Immature natural killer cell (primary cell): ENCODE measurements around the gene HM13. TPM values are rescaled to one million over a fixed set of nuclear protein-coding genes. Genes with fewer than 3 reads are reported as not detected.
"Not testable (repeated sequence)": the region's sequence is repeated elsewhere in the genome, so short reads cannot be mapped to it uniquely, and the experiment has no call there.

Source experiments
- DNase-seq, 3 donors: peaks; one replicate each; pipeline ENCODE4 v3.0.0; 2022; ENCODE audit warnings: mixed read lengths in 1 of 3
- H3K27ac Mint-ChIP-seq, 6 donors: one replicate each; pipeline ENCODE4 v1.8.0; 2020; ENCODE audit warnings: mixed read lengths in 6 of 6, mild to moderate bottlenecking in 5 of 6, inconsistent platforms in 4 of 6, moderate library complexity in 3 of 6
- H3K27me3 Mint-ChIP-seq, 3 donors: one replicate each; pipeline ENCODE4 v1.8.0; 2020 to 2021; ENCODE audit warnings: low read depth in 3 of 3, mild to moderate bottlenecking in 3 of 3, mixed read lengths in 3 of 3, moderate library complexity in 3 of 3, inconsistent platforms in 1 of 3
- H3K36me3 Mint-ChIP-seq, 3 donors: one replicate each; pipeline ENCODE4 v1.8.0; 2020; ENCODE audit warnings: mixed read lengths in 3 of 3, inconsistent platforms in 2 of 3, mild to moderate bottlenecking in 2 of 3
- H3K4me1 Mint-ChIP-seq, 2 donors: one replicate each; pipeline ENCODE4 v1.8.0; 2020; ENCODE audit warnings: inconsistent platforms in 2 of 2, mild to moderate bottlenecking in 2 of 2, mixed read lengths in 2 of 2, moderate library complexity in 1 of 2
- H3K4me3 Mint-ChIP-seq, 5 donors: one replicate each; pipeline ENCODE4 v1.8.0; 2020; ENCODE audit warnings: mild to moderate bottlenecking in 5 of 5, mixed read lengths in 5 of 5, inconsistent platforms in 3 of 5, moderate library complexity in 3 of 5
- H3K9me3 Mint-ChIP-seq, 6 donors: one replicate each; pipeline ENCODE4 v1.8.0; 2020; ENCODE audit warnings: mild to moderate bottlenecking in 6 of 6, mixed read lengths in 6 of 6, inconsistent platforms in 4 of 6, moderate library complexity in 3 of 6
- polyA plus RNA-seq, 3 donors: library from polyadenylated mRNA; unstranded; fragments of 300-500 nt; fragmentation: Illumina TruSeq; gene quantifications; one replicate each; pipeline ENCODE4 v1.2.3, GENCODE V29; 2021

Gene HM13
- polyA plus RNA-seq, 3 donors from 2014 or later: 112 to 167 (median 152) TPM

DNA sequence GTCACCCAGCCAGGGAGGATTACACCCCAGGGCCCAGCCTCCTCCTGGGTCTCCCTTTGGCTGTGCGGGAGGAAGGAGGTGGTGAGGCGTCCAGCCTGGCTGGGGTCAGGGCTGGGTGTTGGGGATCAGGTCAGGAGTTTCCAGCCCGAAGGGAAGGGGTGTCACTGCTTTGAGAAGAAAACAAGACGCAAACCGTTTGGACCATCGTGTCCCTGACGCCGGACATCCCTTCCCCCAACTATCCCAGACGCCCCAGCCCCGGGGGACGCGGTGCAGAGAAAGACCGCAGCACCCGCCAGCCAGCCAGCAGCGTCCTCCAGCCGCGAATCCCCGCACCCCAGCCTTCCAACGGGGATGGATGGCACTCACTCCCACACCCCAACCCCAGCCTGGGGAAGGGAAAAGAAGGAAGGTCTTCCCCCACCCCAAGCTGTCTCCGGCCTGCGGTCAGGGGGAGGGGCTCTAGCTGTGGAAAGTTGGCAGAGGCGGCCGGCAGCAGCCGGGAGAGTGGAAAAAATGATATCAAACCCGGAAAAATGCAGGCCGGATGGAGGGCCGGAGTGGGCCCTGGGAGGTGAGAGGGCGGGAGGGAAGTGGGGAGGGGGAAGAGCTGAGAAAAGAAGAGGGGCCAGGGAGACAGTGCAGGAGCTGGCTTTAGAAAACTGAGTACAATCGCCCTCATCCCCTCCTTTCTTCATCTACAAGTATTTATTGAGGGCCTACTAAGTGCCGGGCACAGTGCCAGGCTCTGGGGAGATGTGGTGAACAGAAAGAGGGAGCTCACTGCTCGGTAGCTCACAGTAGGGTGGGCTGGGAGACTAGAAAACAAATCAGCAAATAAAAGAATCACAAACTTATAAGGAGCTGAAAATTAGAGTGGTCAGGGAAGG is 28.5 kb upstream of the HM13 start:
- DNase-seq: no peak
- no peaks in the 10 kb centered on the region for H3K36me3 Mint-ChIP-seq
- H3K4me3 Mint-ChIP-seq: no peak overlapping the region
- peaks cover 0 to 2% (median 0%) of the 10 kb centered on the region in 6 donors for H3K9me3 Mint-ChIP-seq
- H3K27me3 Mint-ChIP-seq: peaks cover 12 to 17% (median 15%) of the 10 kb centered on the region in 3 donors
- peaks cover 0 to 3% of the 10 kb centered on the region in 2 donors for H3K4me1 Mint-ChIP-seq
- H3K27ac Mint-ChIP-seq: no peak overlapping the region

DNA sequence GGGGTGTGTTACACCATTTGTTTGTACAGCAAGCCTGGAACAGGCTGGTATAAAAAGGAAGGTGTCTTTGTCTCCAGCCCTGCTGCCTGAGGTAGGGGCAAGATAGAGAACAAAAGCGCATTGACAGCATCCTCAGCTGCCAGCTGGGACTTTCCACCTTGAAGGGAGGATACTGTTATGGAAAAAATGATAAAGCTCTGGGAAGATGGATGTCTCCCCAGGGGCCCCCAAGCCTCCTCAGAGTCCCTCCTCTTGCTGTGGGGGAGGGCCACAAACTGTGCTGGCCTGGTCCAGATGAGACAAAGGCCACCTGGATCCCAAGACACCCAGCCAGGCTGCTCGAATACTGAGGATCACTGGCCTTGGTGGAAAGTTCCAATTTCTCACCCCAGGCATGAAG is 26.1 kb upstream of the HM13 start:
- peaks cover 10 to 15% (median 12%) of the 10 kb centered on the region in 3 donors for H3K27me3 Mint-ChIP-seq
- peaks cover 0 to 3% of the 10 kb centered on the region in 2 donors for H3K4me1 Mint-ChIP-seq
- no peak overlapping the region for H3K4me3 Mint-ChIP-seq
- no peak overlapping the region for H3K27ac Mint-ChIP-seq
- no peaks in the 10 kb centered on the region for H3K9me3 Mint-ChIP-seq
- no peaks in the 10 kb centered on the region for H3K36me3 Mint-ChIP-seq
- no peak for DNase-seq

DNA sequence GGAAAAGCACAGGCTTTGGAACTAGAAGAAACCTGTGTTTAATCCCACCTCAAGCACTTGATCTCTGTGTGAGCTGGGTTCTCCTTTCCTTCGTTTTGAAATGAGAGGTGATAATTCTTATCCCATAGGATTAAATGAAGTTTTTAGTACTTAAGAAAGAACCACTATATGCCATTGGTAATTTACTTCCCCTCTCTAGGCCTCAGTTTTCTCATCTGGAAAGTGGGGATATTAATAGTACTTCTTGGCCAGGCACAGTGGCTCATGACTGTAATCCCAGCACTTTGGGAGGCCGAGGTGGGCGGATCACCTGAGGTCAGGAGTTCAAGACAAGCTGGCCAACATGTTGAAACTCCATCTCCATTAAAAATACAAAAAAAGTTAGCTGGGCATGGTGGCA is 25.1 kb upstream of the HM13 start:
- Mint-ChIP-seq H3K27ac (no peak overlapping the region), H3K36me3 (no peaks in the 10 kb centered on the region), H3K27me3 (peaks cover 10 to 15% (median 12%) of the 10 kb centered on the region in 3 donors), H3K4me1 (peaks cover 0 to 3% of the 10 kb centered on the region in 2 donors), H3K9me3 (no peaks in the 10 kb centered on the region), H3K4me3 (no peak overlapping the region)
- no peak for DNase-seq

DNA sequence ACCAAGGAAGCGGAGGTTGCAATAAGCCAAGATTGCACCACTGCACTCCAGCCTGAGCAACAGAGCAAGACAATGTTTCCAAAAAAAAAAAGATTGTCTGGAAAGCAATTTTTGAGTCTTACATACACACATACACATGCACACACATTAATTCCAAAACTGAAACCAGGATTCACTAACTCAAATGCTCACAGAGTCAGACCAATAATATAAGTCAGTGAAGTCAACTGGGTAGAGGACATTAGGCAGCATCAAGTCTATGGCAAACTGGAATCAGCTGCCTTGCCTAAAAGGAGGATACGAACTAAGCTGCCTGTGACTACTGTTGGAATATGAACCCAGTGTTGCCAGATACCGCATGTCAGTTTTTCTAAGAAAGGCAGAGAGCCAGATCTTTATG is 23.5 kb upstream of the HM13 start:
- H3K27ac Mint-ChIP-seq: no peak overlapping the region
- H3K4me3 Mint-ChIP-seq: no peak overlapping the region

DNA sequence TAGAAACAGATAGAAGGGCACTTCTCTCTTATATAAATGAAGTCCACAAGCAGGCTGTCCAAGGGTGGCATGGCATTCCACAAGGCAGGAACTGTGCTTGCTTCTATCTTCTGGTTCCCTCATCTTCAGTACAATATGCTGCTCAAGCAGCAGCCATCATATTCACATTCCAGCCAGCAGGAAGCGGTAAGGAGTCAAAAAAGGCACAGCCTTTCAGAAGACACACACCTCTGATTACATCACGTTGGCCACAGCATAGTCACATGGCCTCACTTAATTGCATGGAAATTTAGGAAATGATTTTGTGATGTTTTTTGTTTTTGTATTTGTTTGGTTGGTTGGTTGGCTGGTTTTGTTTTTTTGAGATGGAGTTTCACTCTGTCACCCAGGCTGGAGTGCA is 20.1 kb upstream of the HM13 start:
- Mint-ChIP-seq H3K27me3 (peaks cover 3 to 6% (median 6%) of the 10 kb centered on the region in 3 donors), H3K4me3 (no peak overlapping the region), H3K9me3 (no peaks in the 10 kb centered on the region), H3K4me1 (no peaks in the 10 kb centered on the region), H3K27ac (no peak overlapping the region), H3K36me3 (no peaks in the 10 kb centered on the region)
- no peak for DNase-seq

More for the DNA sequence above, 23.5 kb upstream of the HM13 start:
- Mint-ChIP-seq H3K27me3 (peaks cover 6 to 10% (median 8%) of the 10 kb centered on the region in 3 donors), H3K4me1 (peaks cover 0 to 3% of the 10 kb centered on the region in 2 donors), H3K36me3 (no peaks in the 10 kb centered on the region), H3K9me3 (no peaks in the 10 kb centered on the region)
- DNase-seq: no peak

DNA sequence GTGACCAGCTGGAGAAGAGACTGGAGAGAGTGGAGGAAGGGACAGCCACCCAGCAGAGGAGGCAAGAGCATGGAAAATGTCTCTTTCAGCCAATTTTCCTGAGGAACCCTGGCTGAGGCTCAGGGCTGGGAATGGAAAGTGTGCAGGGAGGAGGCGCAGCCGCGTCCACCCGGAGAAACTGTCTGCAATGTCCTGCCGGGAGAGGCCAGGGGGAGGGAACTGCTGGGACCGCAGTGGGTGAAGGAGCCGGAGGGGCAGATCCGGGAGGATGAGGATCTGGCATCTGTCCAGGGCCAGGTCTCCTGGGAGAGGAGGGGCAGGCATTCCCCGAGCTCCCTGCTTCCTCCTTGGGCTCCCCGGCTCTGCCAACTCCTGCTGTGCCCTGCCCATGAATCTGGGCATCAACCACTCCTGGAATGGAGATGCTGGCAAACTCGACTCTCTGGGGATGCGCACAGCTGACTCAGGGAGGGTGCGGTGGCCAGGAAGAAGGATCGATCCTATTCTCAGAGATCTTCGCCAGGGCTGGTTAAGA is 17.4 kb upstream of the HM13 start:
- Mint-ChIP-seq H3K27ac (no peak overlapping the region), H3K9me3 (no peaks in the 10 kb centered on the region), H3K27me3 (peaks cover 2 to 12% (median 3%) of the 10 kb centered on the region in 3 donors), H3K36me3 (no peaks in the 10 kb centered on the region), H3K4me3 (no peak overlapping the region), H3K4me1 (no peaks in the 10 kb centered on the region)
- no peak for DNase-seq

DNA sequence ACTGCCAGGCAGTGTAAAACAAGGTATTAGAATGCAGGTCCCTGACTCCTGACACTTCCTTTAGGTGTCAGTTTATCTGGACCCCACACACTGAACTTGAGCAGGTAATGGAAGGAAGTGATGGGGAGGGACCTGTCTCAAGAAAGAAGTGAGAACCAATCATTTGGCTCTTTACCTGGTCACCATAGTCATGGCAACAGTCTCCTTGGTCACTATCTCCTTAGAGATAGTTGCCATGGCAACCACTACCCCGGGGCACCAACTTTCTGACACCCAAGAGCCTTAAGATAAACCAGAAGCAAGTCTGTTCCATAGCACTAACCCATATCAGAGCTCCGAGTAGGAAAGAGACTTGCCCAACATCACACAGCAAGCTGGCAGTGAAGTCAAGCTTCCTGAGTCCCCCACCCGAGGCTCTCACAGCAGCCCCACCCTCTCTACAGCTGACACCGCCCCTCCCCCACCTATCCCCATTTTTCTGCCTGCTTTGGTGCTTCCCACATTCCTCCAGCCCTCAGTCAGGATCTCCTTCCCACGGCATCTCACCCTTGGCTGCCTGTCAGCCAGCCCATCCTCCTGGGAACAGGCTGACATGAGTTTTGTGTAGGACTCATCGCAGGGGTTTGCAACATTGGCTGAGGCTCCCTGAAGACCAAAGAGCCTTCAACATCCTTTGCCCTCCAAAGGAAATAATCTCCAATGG is 16.3 kb upstream of the HM13 start:
- Mint-ChIP-seq H3K9me3 (no peaks in the 10 kb centered on the region), H3K27me3 (peaks cover under 1 to 12% (median 3%) of the 10 kb centered on the region in 3 donors), H3K4me1 (peaks cover under 1 to 5% of the 10 kb centered on the region in 2 donors), H3K4me3 (no peak overlapping the region), H3K36me3 (no peaks in the 10 kb centered on the region), H3K27ac (no peak overlapping the region)
- DNase-seq: no peak

DNA sequence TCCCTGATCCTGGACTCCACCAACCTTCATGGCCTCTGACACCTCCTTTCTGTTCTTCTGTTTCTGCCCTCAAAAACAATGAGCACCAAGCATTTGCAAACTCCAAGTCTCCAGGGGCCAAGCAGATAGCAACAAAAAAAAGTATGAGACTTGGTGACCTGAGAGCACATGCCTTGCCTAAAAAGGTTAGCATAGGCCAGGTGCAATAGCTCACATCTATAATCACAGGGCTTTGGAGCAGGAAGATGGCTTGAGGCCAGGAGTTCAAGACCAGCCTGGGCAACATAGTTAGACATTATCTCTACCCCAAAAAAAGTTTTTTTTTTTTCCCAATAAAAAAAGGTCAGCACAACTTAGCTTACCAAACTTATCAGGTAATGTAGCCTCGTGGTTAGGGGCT is 13.7 kb upstream of the HM13 start:
- peaks cover 6 to 12% of the 10 kb centered on the region in 2 donors for H3K4me1 Mint-ChIP-seq
- no peaks in the 10 kb centered on the region for H3K9me3 Mint-ChIP-seq
- DNase-seq: no peak
- H3K36me3 Mint-ChIP-seq: no peaks in the 10 kb centered on the region
- peaks cover 3 to 19% (median 8%) of the 10 kb centered on the region in 3 donors for H3K27me3 Mint-ChIP-seq
- H3K27ac Mint-ChIP-seq: no peak overlapping the region
- H3K4me3 Mint-ChIP-seq: no peak overlapping the region

DNA sequence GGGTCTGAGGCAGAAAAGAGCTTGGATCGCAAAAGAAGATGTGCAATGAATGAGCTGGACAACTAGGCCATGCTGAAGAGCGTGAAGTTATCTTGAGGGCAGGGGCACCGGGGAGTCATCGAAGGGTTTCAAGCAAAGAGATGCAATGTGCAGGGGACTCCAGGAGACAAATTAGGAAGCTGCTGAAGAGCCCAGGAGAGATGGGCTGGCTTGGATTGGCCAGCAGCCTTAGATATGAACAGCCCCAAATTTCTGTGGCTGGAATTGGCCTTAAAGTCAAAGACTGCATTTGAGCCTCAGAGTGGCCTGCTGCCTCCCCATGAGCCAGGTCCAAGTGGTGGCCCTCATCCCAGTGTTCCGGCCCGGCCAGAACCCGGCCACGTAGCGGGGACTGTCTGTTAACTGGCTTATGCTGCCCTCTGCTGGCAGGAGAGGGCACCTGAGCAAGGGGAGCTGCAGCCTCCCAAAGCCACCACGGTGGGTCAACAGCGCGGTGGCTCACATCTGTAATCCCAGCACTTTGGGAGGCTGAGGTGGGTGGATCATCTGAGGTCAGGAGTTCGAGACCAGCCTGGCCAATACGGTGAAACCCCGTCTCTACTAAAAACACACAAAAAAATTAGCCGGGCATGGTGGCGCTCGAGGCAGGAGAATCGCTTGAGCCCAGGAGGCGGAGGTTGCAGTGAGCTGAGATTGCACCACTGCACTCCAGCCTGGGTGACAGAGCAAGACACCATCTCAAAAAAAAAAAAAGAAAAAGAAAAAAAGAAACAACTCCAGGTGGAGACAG is 11.2 kb upstream of the HM13 start:
- H3K4me3 Mint-ChIP-seq, H3K36me3 Mint-ChIP-seq, H3K27ac Mint-ChIP-seq, H3K9me3 Mint-ChIP-seq: not testable (repeated sequence)
- peaks cover 3 to 15% (median 8%) of the 10 kb centered on the region in 3 donors for H3K27me3 Mint-ChIP-seq
- peaks cover 6 to 12% of the 10 kb centered on the region in 2 donors for H3K4me1 Mint-ChIP-seq
- peak; percentile 67 to 71 (median 67) for DNase-seq

DNA sequence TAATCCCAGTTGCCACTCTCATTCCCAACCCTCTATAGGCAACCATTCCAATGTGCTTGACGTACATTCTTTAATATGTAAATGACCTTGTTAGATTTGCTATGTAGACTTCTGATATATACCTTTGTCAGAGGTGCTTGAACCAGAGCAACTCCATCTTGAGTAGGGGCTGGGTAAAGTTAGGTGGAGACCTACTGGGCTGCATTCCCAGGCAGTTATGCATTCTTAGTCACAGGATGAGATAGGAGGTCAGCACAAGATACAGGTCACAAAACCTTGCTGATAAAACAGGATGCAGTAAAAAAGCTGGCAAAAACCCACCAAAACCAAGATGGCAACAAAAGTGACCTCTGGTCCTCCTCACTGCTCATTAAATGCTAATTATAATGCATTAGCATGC is 8.3 kb upstream of the HM13 start:
- H3K4me3 Mint-ChIP-seq: no peak overlapping the region
- H3K36me3 Mint-ChIP-seq: peaks cover 0 to 3% (median 0%) of the 10 kb centered on the region in 3 donors

DNA sequence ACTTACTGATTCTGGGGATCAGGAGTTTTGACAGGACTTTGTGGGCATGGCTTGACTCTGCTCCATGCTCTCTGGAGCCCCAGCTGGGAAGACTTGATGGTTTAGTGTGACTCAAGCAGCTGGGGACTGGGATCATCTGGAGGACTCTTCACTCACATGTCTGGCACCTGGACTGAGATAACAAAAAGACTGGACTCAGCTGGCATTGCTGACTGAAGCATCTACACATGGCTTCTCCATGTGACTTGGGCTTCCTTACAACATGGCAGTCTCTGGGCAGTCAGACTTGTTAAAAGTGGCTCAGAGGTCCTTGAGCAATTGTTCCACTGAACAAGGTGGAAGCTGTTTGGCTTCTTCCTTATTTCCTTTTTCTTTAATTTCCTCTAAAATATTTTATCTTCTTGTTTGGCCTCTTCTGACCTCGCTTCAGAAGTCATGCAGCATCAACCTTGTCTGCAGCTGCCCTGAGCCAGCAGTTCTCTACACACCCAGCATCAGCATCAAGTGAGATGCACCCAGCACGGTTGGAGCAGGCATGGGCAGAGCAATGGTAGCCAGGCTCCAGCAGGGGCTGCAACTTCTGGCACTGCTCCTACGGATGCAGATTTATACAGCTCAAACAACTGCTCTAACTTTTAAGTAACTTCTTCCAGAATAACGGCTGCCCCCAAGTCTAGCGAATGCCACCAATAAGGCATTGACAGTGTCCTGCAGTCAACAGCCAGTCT is 5.6 kb upstream of the HM13 start:
- H3K4me1 Mint-ChIP-seq: peaks cover under 1 to 3% of the 10 kb centered on the region in 2 donors
- peaks cover 0 to 5% (median 0%) of the 10 kb centered on the region in 6 donors for H3K9me3 Mint-ChIP-seq

More for the DNA sequence above, 8.3 kb upstream of the HM13 start:
- Mint-ChIP-seq H3K9me3 (peaks cover 0 to 5% (median 0%) of the 10 kb centered on the region in 6 donors), H3K27ac (no peak overlapping the region), H3K4me1 (peaks cover 6 to 12% of the 10 kb centered on the region in 2 donors), H3K27me3 (peaks cover 0 to 15% (median 8%) of the 10 kb centered on the region in 3 donors)
- no peak for DNase-seq

DNA sequence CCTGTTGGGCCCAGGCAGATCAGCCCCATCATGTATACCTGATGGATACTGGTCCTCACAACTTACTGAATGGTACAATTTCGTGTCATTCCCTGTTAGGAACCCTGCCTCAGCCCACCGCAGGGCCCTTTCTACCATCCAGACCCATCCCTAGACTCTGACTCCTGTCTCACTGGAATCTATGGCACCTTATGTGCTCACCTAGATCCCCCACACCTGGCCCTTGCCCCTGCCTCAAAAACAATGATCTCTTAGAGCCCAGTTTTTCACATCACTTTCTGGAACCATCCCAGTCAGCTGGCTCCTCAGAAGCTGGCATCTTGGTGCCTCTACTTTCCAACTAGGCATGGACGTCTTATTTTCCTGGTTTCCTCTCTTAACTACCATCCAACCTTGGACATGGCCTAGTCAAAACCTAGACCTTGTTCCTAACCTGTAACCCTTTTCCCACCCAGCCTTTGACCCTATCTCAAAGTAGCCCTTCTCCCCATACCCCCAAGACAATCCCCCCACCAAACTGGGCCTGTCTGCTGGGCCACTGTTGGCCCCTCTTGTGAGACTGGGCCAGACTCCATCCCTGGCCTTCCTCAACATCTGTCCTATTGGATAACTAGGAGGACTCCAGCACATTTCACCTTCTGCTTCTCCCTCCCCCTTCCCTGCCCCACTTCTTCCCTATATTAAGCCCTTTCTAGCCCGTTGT is 981 bp downstream of the HM13 start:
- H3K27me3 Mint-ChIP-seq: no peaks in the 10 kb centered on the region
- no peak overlapping the region for H3K4me3 Mint-ChIP-seq
- no peaks in the 10 kb centered on the region for H3K9me3 Mint-ChIP-seq
- H3K36me3 Mint-ChIP-seq: peaks cover 0 to 4% (median 0%) of the 10 kb centered on the region in 3 donors
- no peak for DNase-seq
- no peak overlapping the region for H3K27ac Mint-ChIP-seq
- peaks cover 13 to 15% of the 10 kb centered on the region in 2 donors for H3K4me1 Mint-ChIP-seq

More for the DNA sequence above, 5.6 kb upstream of the HM13 start:
- H3K27me3 Mint-ChIP-seq: peaks cover 0 to 11% (median 7%) of the 10 kb centered on the region in 3 donors
- no peak for DNase-seq
- H3K27ac Mint-ChIP-seq: no peak overlapping the region
- peaks cover 0 to 3% (median 0%) of the 10 kb centered on the region in 3 donors for H3K36me3 Mint-ChIP-seq
- H3K4me3 Mint-ChIP-seq: no peak overlapping the region
